Epidermal melanocyte (primary cell): ENCODE results near the gene RSPH3.

Experiments used
- DNase-seq: peaks from one replicate; pipeline ENCODE4 v3.0.0; 2011; ENCODE audit warnings: low spot score; ENCODE audit not compliant: insufficient read length

The RSPH3 gene

DNA sequence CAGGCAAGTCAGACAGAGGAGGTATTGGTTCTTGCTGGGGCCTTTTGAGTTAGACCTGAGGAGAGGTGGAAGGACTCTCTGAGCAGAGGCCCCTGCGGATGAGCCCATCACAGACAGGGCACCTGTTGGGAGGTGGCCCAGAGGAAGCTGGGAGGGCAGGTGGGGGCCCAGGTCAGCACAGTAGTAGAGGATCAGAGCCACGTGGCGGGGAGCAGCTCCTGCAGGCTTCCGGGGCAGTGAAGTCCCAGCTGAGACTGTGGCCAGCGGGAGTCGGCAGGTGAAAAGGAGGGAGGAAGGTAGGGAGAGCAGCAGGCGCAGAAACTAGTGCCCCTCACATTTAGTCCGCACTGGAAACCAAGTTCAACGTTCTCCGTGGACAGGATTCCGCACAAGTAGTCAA lies 61.8 kb downstream of the RSPH3 start:
- no peak for DNase-seq

- DNase-seq: no peak
Measured at GRCh38 chr6:158934157-158934556, 65.8 kb downstream of the RSPH3 start.

- DNase-seq: no peak
Measured at GRCh38 chr6:158933079-158933595, 66.9 kb downstream of the RSPH3 start.

DNA sequence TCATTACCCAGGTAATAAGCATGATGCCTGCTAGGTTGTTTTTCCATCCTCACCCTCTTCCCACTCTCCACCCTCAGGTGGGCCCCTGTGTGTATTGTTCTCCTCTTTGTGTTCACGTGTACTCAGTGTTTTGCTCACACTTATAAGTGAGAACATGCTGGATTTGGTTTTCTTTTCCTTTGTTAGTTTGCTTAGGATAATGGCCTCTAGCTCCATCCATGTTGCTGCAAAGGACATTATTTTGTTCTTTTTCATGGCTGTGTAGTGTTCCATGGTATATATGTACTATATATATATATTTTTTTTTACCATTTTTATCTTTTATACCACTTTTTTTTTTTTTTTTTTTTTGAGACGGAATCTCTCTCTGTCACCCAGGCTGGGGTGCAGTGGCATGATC lies 71.9 kb downstream of the RSPH3 start:
- no peak for DNase-seq

DNA sequence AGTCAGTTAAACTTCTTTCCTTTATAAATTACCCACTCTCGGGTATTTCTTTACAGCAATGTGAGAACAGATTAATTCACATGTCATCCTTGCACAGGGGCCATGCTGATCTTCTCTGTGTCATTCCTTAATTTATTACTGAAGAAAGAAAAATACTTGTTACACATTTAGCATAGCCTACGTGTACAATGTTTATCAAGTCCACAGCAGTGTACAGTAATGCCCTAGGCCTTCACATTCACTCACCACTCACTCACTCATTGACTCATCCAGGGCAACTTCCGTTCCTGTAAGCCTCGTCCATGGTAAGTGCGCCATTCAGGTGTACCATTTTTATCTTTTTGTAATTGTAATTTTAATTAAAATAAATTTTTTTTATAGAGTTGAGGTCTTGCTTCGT lies 73.6 kb downstream of the RSPH3 start:
- no peak for DNase-seq

GRCh38 chr6:158924499-158925455 lies 75.2 kb downstream of the RSPH3 start:
- DNase-seq: no peak

DNA sequence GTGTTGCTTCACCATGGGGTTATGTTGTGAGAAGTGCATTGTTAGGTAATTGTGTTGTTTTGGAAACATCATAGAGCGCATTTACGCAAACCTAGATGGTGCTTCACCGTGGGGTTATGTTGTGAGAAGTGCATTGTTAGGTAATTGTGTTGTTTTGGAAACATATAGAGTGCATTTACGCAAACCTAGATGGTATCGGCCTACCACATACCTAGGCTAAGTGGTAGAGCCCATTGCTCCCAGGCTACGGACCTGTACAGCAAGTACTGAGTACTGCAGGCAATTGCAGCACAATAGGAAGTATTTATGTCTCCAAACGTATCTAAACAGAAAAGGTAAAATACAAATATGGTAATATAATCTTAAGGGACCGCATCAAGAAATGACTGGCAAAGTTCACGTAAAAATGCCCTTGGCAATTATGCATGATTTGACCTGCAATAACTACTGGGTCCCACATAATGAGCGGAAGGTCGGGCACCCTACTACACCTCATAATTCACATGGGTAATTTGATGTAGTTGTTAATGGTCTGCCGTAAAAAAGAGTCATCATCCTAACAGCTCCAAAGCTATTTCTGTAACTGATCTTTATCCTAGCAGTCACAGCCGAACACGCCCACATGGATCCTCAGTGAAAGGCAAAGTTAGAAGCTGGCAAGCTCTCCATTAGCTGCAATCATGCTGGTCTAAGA lies 76.0 kb downstream of the RSPH3 start:
- no peak for DNase-seq
